ENCODE results near the gene AS3MT. TPM values are rescaled to one million over a fixed set of nuclear protein-coding genes. Genes with fewer than 3 reads are reported as not detected.
A peak's percentile ranks its signal among the peaks of the same experiment; 100 is the strongest.

AS3MT gene
- total RNA-seq, 5 donors from 2014 or later (not counting 1 experiment from before 2014, with no cell fraction given) = 0.26 to 1.3 (median 0.50) TPM

DNA sequence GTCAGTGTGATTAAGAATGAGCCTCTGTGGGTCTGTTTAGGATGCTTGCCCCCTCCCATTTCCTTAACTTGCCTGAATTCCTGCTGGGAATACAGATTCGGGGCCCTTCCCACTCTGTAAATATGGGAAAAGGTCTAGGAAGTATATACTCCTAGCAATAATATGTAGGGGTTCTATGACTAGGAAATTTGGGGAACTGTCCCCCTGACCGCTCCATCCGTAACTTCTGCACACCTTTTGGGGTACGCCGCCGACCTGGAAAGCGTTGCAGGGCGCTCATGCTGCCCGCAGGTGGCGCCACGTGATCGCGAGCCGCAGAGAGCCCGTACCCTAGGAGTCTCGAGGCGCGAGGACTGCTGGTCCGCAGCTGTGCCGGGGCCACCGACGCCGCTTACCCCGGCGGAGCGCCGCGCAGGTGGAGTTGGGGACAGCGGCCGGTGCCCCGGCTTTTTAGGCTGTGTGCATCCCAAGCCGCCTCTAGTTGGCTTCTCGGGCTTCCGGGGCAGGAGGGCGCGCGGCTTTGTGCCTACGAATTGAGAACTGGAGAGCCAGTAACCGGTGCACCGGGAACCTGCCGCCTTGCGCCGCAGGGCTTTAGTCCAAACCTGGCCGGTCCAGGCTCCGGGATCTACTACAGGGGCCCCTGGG, 48.2 kb downstream of the AS3MT start:
- Histone ChIP-seq H3K36me3 (ENCODE audit: control insufficient read depth in 2 of 2, extremely low read depth in 1 of 2, insufficient read depth in 1 of 2, low read length in 1 of 2) (no peaks in the 10 kb centered on the region), H3K27ac (ENCODE audit: low read length) (peak overlapping the region; percentile 72), H3K4me1 (ENCODE audit: control insufficient read depth in 1 of 2, extremely low read depth in 1 of 2, insufficient read depth in 2 of 2, low read length in 2 of 2) (peaks cover 21 to 24% of the 10 kb centered on the region in 2 experiments), H3K9me3 (no peaks in the 10 kb centered on the region), H3K27me3 (replicated peaks in 1 of 2; ENCODE audit: control insufficient read depth in 2 of 2, extremely low read depth in 1 of 2, insufficient read depth in 2 of 2, low read length in 1 of 2) (peaks cover 2 to 16% of the 10 kb centered on the region in 2 experiments), H3K4me3 (ENCODE audit: control insufficient read depth in 1 of 2, extremely low read depth in 1 of 2, low read length in 1 of 2) (peak overlapping the region; percentile 83 to 91)
- DNase-seq (peak; percentile 60 to 89 (median 77)), ATAC-seq (replicated peaks in 1 of 4) (peak; percentile 48 to 59 (median 56))
- under 1% methylated on average over 44 of the region's 45 CpGs for WGBS (ENCODE audit: insufficient coverage)
- POLR2A ChIA-PET = interaction anchor here (0.5 to 0.7 kb wide), 3 partner anchors 13 to 333 kb away, joined by 3 to 6 read pairs (median 3); no protein-coding TSS in a partner anchor
- Mint-ChIP-seq H3K4me1 (peaks cover 46 to 48% (median 46%) of the 10 kb centered on the region in 3 donors), H3K9me3 (no peaks in the 10 kb centered on the region), H3K4me3 (peak overlapping the region; percentile 91 to 93 (median 92)), H3K36me3 (no peaks in the 10 kb centered on the region), H3K27ac (peak overlapping the region; percentile 90 to 98), H3K27me3 (peaks cover 0 to 11% of the 10 kb centered on the region in 2 donors)
- CTCF ChIA-PET = interaction anchor here (0.6 to 1.9 kb wide), 20 partner anchors 16 to 1859 kb away, joined by 3 to 15 read pairs (median 3); partner anchors contain the start of genes ACTR1A (in 1 of the 2), ARL3 (in 1 of the 2) and TAF5 (in 1 of the 2)

DNA sequence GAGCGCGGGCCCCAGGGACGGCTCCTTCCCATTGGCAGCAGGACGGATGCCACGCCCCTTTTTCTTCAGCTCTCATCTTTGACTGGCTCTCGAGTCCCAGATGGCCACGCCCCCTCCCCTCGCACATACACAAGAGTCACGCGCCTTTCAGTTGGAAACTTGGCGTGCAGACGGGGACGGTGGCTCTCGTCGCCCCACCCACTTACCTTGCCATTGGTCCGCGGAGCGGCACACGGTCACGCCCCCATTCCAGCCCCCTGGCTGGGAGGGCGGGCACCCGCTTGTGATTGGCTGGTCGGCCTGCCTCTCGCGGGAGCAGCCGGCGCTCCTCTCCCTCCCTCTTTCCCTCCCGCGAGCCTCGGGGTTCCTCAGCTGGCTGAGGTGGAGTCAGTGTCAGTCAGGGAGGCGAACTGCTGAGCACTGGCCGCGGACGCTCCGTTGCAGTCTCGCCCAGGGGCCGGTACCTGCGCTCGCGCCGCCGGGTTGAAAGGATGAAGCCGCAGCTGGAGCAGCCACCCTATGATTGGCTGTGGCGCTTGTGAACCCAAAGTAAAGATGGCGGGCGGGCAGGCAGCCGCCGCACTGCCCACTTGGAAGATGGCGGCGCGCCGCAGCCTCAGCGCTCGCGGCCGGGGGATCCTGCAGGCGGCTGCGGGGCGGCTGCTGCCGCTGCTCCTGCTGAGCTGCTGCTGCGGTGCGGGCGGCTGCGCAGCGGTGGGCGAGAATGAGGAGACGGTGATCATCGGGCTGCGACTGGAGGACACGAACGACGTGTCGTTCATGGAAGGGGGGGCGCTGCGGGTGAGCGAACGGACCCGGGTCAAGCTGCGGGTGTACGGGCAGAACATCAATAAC, 48.9 kb downstream of the AS3MT start, which contains the start of gene CNNM2:
Gene CNNM2 (plus strand): TSS at position 333 of the 855 bp plus-strand sequence. CDS start 187 bp downstream, at position 520.
- Mint-ChIP-seq H3K4me1 (peaks cover 52 to 55% (median 52%) of the 10 kb centered on the region in 3 donors), H3K27me3 (peaks cover 0 to 11% of the 10 kb centered on the region in 2 donors), H3K27ac (peak within 1 kb of the TSS; percentile 90 to 98), H3K36me3 (no peaks in the 10 kb centered on the region), H3K9me3 (no peaks in the 10 kb centered on the region), H3K4me3 (peak within 1 kb of the TSS; percentile 91 to 93 (median 92))
- no peaks in the 10 kb centered on the region for H3K36me3 ChIP-seq (ENCODE audit: control insufficient read depth in 2 of 2, extremely low read depth in 1 of 2, insufficient read depth in 1 of 2, low read length in 1 of 2)
- peaks cover 2 to 11% of the 10 kb centered on the region in 2 experiments for H3K27me3 ChIP-seq (replicated peaks in 1 of 2; ENCODE audit: control insufficient read depth in 2 of 2, extremely low read depth in 1 of 2, insufficient read depth in 2 of 2, low read length in 1 of 2)
- peaks cover 21 to 27% of the 10 kb centered on the region in 2 experiments for H3K4me1 ChIP-seq (ENCODE audit: control insufficient read depth in 1 of 2, extremely low read depth in 1 of 2, insufficient read depth in 2 of 2, low read length in 2 of 2)
- ATAC-seq (replicated peaks in 1 of 4) (peak; percentile 88 to 92 (median 91)), DNase-seq (peak; percentile 96 to 100 (median 100))
- no peaks in the 10 kb centered on the region for H3K9me3 ChIP-seq
- peak within 1 kb of the TSS; percentile 72 for H3K27ac ChIP-seq (ENCODE audit: low read length)
- H3K4me3 ChIP-seq (ENCODE audit: control insufficient read depth in 1 of 2, extremely low read depth in 1 of 2, low read length in 1 of 2) = peak within 1 kb of the TSS; percentile 83 to 91
- CTCF ChIA-PET = interaction anchor here (0.6 to 1.9 kb wide), 18 partner anchors 16 to 1859 kb away, joined by 3 to 15 read pairs (median 3); partner anchors contain the start of genes ACTR1A (in 1 of the 2), ARL3 (in 1 of the 2) and TAF5 (in 1 of the 2)
- POLR2A ChIA-PET = interaction anchor here in 1 of 2 donors (0.6 kb wide), 1 partner anchor 334 kb away, joined by 3 read pairs; no protein-coding TSS in a partner anchor
- under 1% methylated on average over 70 of the region's 80 CpGs for WGBS (ENCODE audit: insufficient coverage)

GRCh38 chr10:102918817-102919245, 49.6 kb downstream of the AS3MT start:
- H3K27ac ChIP-seq (ENCODE audit: low read length) = no peak overlapping the region
- H3K4me1 ChIP-seq (ENCODE audit: control insufficient read depth in 1 of 2, extremely low read depth in 1 of 2, insufficient read depth in 2 of 2, low read length in 2 of 2) = peaks cover 21 to 27% of the 10 kb centered on the region in 2 experiments
- peaks cover 2 to 8% of the 10 kb centered on the region in 2 experiments for H3K27me3 ChIP-seq (replicated peaks in 1 of 2; ENCODE audit: control insufficient read depth in 2 of 2, extremely low read depth in 1 of 2, insufficient read depth in 2 of 2, low read length in 1 of 2)
- H3K9me3 ChIP-seq = no peaks in the 10 kb centered on the region
- Mint-ChIP-seq H3K9me3 (no peaks in the 10 kb centered on the region), H3K4me3 (peak overlapping the region; percentile 91 to 93 (median 92)), H3K36me3 (no peaks in the 10 kb centered on the region), H3K27ac (no peak overlapping the region), H3K4me1 (peaks cover 58 to 62% (median 59%) of the 10 kb centered on the region in 3 donors), H3K27me3 (peaks cover 0 to 9% of the 10 kb centered on the region in 2 donors)
- peak overlapping the region; percentile 76 to 91 for H3K4me3 ChIP-seq (ENCODE audit: control insufficient read depth in 1 of 2, extremely low read depth in 1 of 2, low read length in 1 of 2)
- WGBS (ENCODE audit: insufficient coverage) = under 1% methylated on average over 45 of the region's 49 CpGs
- CTCF ChIA-PET = interaction anchor here in 1 of 2 donors (0.6 to 1.6 kb wide), 6 partner anchors 150 to 1122 kb away, joined by 3 to 6 read pairs (median 4); partner anchors contain the start of genes ARL3 and TAF5
- H3K36me3 ChIP-seq (ENCODE audit: control insufficient read depth in 2 of 2, extremely low read depth in 1 of 2, insufficient read depth in 1 of 2, low read length in 1 of 2) = no peaks in the 10 kb centered on the region
- POLR2A ChIA-PET = no interaction called here
- DNase-seq (peak in 29 of 35 experiments; percentile 1 to 56 (median 20)), ATAC-seq (replicated peaks in 1 of 4) (no peak)

DNA sequence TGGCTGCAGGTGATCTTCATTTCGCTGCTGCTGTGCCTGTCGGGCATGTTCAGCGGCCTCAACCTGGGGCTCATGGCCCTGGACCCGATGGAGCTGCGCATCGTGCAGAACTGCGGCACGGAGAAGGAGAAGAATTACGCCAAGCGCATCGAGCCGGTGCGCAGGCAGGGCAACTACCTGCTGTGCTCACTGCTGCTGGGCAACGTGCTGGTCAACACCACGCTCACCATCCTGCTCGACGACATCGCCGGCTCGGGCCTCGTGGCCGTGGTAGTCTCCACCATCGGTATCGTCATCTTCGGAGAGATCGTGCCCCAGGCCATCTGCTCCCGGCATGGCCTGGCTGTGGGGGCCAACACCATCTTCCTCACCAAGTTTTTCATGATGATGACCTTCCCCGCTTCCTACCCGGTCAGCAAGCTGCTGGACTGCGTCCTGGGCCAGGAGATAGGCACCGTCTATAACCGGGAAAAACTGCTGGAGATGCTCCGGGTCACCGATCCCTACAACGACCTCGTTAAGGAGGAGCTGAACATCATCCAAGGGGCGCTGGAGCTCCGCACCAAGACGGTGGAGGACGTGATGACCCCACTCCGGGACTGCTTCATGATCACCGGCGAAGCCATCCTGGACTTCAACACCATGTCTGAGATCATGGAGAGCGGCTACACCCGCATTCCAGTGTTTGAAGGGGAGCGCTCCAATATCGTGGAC, 50.1 kb downstream of the AS3MT start:
- POLR2A ChIA-PET = no interaction called here

DNA sequence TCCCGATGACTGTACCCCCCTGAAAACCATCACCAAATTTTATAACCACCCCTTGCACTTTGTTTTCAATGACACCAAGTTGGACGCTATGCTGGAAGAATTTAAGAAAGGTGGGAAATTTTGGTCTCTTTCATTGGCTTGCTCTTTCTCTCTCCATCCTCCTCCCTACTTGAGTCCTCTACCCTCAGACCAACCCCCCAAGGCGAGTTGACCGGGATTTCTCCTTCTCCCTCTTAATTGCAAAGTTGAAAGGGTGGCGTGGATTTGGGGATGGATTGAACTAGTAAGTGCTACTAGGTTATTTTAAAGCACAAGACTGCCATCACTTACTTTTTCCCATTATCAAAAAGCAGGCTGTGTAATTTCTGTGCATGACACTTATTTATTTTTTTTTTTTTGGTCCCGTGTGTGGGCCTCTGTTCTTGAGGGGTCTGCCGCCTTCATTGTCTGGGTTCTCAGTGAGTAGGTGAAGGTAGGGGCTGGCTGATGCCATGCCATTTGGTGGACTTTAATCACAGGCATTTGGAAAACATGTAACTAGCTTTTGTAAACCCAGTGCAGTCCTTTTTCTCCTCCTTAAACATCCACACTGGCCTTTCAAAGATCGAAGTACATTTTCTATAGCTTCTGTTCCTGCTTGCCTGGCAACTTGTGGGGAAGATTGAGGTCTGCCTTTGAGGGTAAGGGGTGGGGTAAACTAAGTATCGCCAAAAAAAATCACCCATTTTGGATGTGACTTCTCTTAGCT, 50.9 kb downstream of the AS3MT start:
- ChIA-PET POLR2A (interaction anchor here in 1 of 2 donors (0.5 kb wide), 1 partner anchor 263 kb away, joined by 3 read pairs; no protein-coding TSS in a partner anchor), CTCF (interaction anchor here in 1 of 2 donors (0.6 kb wide), 1 partner anchor 223 kb away, joined by 5 read pairs; no protein-coding TSS in a partner anchor)
- Histone ChIP-seq H3K27ac (ENCODE audit: low read length) (no peak overlapping the region), H3K27me3 (replicated peaks in 1 of 2; ENCODE audit: control insufficient read depth in 2 of 2, extremely low read depth in 1 of 2, insufficient read depth in 2 of 2, low read length in 1 of 2) (peaks cover 2 to 8% of the 10 kb centered on the region in 2 experiments), H3K9me3 (no peaks in the 10 kb centered on the region), H3K4me3 (ENCODE audit: control insufficient read depth in 1 of 2, extremely low read depth in 1 of 2, low read length in 1 of 2) (no peak overlapping the region), H3K4me1 (ENCODE audit: control insufficient read depth in 1 of 2, extremely low read depth in 1 of 2, insufficient read depth in 2 of 2, low read length in 2 of 2) (peaks cover 21 to 29% of the 10 kb centered on the region in 2 experiments), H3K36me3 (ENCODE audit: control insufficient read depth in 2 of 2, extremely low read depth in 1 of 2, insufficient read depth in 1 of 2, low read length in 1 of 2) (no peaks in the 10 kb centered on the region)
- H3K4me1 Mint-ChIP-seq = peaks cover 63% of the 10 kb centered on the region in 3 donors
- no peak for ATAC-seq (replicated peaks in 1 of 4)
- H3K9me3 Mint-ChIP-seq = no peaks in the 10 kb centered on the region
- H3K27me3 Mint-ChIP-seq = peaks cover 0 to 1% of the 10 kb centered on the region in 2 donors
- no peak for DNase-seq
- peak overlapping the region; percentile 91 to 93 (median 92) for H3K4me3 Mint-ChIP-seq
- no peaks in the 10 kb centered on the region for H3K36me3 Mint-ChIP-seq
- no CpG with 5 or more reads among the region's 9 CpGs for WGBS (ENCODE audit: insufficient coverage)
- peak overlapping the region; percentile 39 to 52 for H3K27ac Mint-ChIP-seq

More for the DNA sequence above, 50.1 kb downstream of the AS3MT start:
- DNase-seq (peak in 10 of 35 experiments; percentile 2 to 14 (median 4)), ATAC-seq (replicated peaks in 1 of 4) (no peak)
- Mint-ChIP-seq H3K27ac (no peak overlapping the region), H3K4me1 (peaks cover 62 to 63% (median 63%) of the 10 kb centered on the region in 3 donors), H3K27me3 (peaks cover 0 to 5% of the 10 kb centered on the region in 2 donors), H3K4me3 (peak overlapping the region; percentile 91 to 93 (median 92)), H3K36me3 (no peaks in the 10 kb centered on the region), H3K9me3 (no peaks in the 10 kb centered on the region)
- no peak overlapping the region for H3K27ac ChIP-seq (ENCODE audit: low read length)
- H3K4me3 ChIP-seq (ENCODE audit: control insufficient read depth in 1 of 2, extremely low read depth in 1 of 2, low read length in 1 of 2) = peak overlapping the region; percentile 76 to 91
- CTCF ChIA-PET = interaction anchor here in 1 of 2 donors (0.6 kb wide), 1 partner anchor 173 kb away, joined by 6 read pairs; no protein-coding TSS in a partner anchor
- 57% methylated on average over 45 of the region's 47 CpGs for WGBS (ENCODE audit: insufficient coverage)
- H3K9me3 ChIP-seq = no peaks in the 10 kb centered on the region
- H3K27me3 ChIP-seq (replicated peaks in 1 of 2; ENCODE audit: control insufficient read depth in 2 of 2, extremely low read depth in 1 of 2, insufficient read depth in 2 of 2, low read length in 1 of 2) = peaks cover 2 to 8% of the 10 kb centered on the region in 2 experiments
- H3K36me3 ChIP-seq (ENCODE audit: control insufficient read depth in 2 of 2, extremely low read depth in 1 of 2, insufficient read depth in 1 of 2, low read length in 1 of 2) = no peaks in the 10 kb centered on the region
- H3K4me1 ChIP-seq (ENCODE audit: control insufficient read depth in 1 of 2, extremely low read depth in 1 of 2, insufficient read depth in 2 of 2, low read length in 2 of 2) = peaks cover 21 to 27% of the 10 kb centered on the region in 2 experiments

All from T-cell (primary cell).